ENCODE data around the gene HLA-DRB1.
"Not testable (repeated sequence)": the region's sequence is repeated elsewhere in the genome, so short reads cannot be mapped to it uniquely, and the experiment has no call there.

The HLA-DRB1 gene

GRCh38 chr6:32609731-32610640 is 20.3 kb upstream of the HLA-DRB1 start:
- peak; percentile 77 for DNase-seq (ENCODE audit: low spot score)

GRCh38 chr6:32609391-32609730 is 19.7 kb upstream of the HLA-DRB1 start:
- no peak for DNase-seq (ENCODE audit: low spot score)

DNA sequence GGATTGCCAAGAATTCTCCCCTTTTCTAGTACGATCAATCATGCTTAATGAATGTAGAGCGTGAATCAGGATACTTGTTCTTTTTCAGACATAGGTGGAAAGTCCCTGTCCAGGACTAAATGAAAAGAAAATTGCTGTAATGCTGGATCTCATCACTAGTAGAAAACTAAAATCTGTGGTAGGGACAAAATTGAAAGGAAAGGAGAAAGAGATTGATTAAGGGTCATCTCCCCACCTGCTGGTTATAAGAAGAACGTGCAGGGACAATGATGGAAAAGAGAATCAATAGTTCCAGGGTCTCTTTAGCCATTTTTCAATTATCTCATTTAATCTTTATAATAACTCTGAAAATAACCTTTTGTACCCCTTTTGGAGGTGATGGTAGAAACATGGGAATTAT is 18.7 kb upstream of the HLA-DRB1 start:
- no peak for DNase-seq (ENCODE audit: low spot score)

DNA sequence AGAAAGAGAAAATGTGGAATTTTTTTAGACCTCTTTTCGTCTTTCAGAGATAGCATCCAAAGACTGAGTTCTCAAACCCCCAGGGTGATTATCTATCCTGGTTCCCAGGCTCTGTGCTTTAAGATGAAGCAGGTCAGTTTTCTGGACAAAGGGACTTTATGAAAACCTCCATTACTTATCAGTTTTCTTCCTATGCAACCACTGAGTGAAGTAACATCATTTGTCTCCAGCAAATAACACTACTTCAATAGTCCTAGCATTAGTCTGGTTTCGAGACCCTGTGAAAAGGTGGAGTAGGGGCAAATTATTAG is 18.3 kb upstream of the HLA-DRB1 start:
- no peak for DNase-seq (ENCODE audit: low spot score)

- DNase-seq (ENCODE audit: low spot score), result no peak
Measured at GRCh38 chr6:32607263-32607987, 17.8 kb upstream of the HLA-DRB1 start.

DNA sequence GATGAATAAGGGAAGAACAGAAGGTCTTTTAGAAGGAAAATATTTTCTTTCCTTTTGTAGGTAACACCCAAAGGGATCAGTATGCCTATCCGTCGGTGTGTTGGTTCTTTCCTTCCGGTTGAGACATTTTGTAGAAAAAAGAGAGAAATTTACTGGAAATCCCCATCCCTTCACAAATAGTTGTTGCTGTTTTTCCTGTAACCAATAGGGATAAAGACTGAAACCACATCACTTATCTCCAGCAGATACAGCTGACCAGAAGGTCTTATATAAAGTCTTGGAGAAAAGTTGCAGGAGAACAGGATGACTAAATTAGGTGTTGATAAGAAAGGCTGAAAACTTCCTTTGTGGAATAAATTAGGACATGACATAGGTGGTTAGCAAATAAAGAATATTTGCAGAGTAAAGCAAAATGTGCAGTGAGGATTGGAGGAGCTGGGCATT is 14.8 kb upstream of the HLA-DRB1 start:
- DNase-seq (ENCODE audit: low spot score), result peak; percentile 25

- DNase-seq (ENCODE audit: low spot score), result no peak
Measured at GRCh38 chr6:32603888-32604287, 14.2 kb upstream of the HLA-DRB1 start.

- DNase-seq (ENCODE audit: low spot score), result no peak
Measured at GRCh38 chr6:32603222-32603621, 13.6 kb upstream of the HLA-DRB1 start.

- DNase-seq (ENCODE audit: low spot score), result no peak
Measured at GRCh38 chr6:32602383-32602782, 12.7 kb upstream of the HLA-DRB1 start.

GRCh38 chr6:32597024-32597423 is 7.4 kb upstream of the HLA-DRB1 start:
- no peak for DNase-seq (ENCODE audit: low spot score)

DNA sequence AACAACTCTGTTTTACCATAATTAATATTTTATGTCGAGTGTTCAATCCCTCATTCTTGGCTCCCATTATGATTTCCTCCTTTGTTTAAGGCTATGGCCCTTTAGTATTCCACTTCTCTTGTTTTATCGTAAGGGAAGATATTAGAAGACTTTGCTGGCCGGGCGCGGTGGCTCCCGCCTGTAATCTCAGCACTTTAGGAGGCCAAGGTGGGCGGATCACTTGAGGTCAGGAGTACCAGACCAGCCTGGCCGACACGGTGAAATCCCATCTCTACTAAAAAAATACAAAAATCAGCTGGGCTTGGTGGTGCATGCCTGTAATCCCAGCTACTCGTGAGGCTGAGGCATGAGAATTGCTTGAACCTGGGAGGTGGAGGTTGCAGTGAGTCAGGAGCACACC is 1.1 kb upstream of the HLA-DRB1 start:
- not testable (repeated sequence) for DNase-seq (ENCODE audit: low spot score)

GRCh38 chr6:32588156-32588555 is 1.5 kb downstream of the HLA-DRB1 start:
- DNase-seq (ENCODE audit: low spot score), result no peak

DNA sequence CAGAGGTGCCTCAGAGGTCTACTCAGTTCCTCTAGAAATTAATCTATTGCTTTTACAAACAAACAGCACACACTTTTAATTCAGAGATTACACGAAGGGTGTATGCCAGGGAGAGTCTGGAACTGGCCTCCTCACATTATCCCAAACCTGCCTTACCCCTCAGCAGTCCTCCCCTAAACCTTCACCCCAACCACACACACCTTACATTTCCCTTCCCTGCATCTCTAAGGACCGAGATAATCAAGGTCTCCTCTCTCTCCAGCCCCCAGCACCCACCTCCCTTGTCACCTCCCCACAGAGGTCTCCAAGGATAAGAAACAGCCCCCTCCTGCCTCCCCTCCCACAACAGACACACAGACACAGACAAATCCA is 6.1 kb downstream of the HLA-DRB1 start:
- DNase-seq (ENCODE audit: low spot score), result no peak

DNA sequence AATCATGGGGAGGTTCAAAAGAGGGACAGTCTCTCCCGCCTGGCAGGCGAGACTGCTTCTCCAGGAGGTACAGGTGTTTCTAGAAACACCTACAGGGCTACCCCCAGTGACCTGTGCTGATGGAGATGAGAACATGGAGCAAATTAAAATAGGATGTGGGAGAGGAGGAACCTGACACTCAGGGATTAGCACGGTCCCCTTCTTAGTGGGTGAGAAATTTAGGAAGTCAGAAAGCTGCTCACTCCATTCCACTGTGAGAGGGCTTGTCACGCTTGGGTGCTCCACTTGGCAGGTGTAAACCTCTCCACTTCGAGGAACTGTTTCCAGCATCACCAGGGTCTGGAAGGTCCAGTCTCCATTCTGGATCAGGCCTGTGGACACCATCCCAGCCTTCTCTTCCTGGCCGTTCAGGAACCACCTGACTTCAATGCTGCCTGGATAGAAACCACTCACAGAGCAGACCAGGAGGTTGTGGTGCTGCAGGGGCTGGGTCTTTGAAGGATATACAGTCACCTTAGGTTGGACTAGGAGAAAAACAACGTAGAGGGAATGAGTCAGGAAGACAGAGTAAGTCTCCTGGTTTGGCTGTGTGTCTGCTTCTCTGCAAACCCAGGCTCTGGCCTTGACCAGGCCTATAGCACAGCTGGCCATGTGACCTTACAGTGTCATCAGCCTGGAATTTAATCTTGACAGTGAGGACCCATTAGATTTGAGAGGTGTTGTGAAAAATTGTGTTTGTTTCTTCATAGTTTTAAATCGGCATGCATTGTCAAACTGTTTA is 8.1 kb downstream of the HLA-DRB1 start:
- DNase-seq (ENCODE audit: low spot score), result no peak

DNA sequence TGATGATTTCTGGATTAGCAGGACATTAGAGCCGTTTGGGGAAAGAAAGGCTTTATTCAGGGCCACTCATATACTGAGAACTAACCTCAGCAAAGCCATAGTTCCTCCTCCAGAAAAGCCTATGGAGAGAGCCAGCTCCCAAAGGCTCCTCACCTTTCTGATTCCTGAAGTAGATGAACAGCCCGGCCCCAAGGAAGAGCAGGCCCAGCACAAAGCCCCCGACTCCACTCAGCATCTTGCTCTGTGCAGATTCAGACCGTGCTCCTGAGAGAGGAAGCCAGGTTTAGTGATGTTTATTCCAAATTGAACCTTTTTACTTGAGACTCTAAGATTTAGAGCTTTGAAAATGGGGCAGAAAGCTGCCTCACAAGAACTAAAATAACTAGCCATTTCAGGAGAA is 9.1 kb downstream of the HLA-DRB1 start:
- no peak for DNase-seq (ENCODE audit: low spot score)

GRCh38 chr6:32578962-32579361 is 10.7 kb downstream of the HLA-DRB1 start:
- no peak for DNase-seq (ENCODE audit: low spot score)

DNA sequence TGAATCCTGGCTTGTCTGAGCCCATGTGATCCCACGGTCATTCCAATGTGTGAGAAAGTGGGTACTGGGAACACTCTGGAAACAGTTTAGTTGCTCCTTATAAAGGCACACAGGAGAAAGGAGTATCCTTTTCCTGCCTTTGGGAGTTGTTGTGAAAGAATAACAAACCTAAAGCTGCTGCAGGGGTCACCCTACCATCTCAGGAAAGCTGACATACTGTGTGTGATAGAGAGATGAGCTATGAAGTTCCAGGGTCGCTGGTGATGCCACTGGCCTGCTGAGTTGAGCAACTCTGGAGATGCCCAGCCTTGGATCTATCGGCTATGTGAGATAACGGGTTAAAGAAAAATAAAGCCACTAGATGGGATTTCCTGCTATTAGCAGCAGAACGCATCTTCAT is 12.2 kb downstream of the HLA-DRB1 start:
- not testable (repeated sequence) for DNase-seq (ENCODE audit: low spot score)

GRCh38 chr6:32576250-32576649 is 13.4 kb downstream of the HLA-DRB1 start:
- no peak for DNase-seq (ENCODE audit: low spot score)

DNA sequence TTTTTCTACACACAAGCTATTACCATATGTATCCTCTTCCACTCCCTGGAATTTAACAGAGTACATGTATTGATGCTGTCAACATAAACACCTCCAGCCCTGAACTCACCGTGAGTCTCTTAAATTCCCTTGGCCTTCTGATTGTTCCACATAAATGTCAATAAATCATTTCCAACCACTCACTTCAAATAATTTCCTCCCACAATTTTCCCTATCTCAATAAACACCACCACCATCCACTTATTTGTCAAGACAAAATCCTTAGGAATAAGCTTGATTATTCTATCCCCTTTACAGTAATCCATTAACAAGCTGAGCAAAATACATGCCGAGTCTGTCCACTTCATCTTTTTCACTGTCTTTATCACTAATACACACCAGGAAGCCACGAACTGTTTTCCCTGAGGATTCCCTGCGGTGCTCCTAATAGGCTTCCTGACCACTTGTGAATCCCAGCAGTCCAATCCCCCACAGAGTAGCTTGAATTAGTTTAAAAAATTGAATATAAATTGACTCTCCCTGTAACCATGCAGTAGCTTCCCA is 19.2 kb downstream of the HLA-DRB1 start:
- no peak for DNase-seq (ENCODE audit: low spot score)

DNA sequence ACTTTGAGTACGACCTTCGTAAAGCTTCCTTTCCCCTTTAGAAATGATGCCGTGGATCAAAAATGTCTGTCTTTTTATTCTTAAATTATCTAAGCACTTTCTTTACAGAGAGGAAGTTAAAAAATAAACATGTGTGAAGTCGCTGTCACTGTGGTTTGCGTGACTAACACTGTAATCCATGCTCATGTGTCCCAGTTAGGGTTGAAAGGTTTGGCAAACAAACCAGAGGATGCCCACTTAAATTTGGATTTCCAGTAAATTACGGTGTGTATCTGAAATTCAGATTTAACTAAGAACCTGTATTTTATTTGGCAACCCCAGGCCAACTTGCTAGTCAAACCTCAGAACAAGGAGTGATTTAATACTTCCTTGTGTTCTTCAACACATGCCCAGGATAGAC is 21.1 kb downstream of the HLA-DRB1 start:
- no peak for DNase-seq (ENCODE audit: low spot score)

DNA sequence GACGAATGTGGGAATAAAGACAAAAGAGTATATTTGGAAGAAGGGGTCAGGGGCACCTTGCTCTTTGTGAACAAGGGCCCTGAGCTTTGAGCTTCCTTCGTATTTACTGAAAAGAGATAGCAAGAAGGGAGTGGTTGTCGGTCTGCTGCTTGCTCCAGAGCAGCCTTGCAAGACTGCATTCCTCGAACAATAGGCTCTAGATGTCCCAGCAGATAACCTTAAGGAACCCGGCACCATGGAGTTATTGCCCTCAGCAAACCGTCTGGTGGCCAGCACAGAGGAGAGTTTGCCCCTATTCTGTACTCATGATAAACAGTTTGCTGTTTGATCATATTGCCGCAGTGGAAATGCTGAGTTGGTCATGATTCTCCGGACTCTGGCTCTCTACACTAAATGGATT is 22.7 kb downstream of the HLA-DRB1 start:
- DNase-seq (ENCODE audit: low spot score), result no peak

GRCh38 chr6:32565511-32565910 is 24.1 kb downstream of the HLA-DRB1 start:
- DNase-seq (ENCODE audit: low spot score), result no peak

DNA sequence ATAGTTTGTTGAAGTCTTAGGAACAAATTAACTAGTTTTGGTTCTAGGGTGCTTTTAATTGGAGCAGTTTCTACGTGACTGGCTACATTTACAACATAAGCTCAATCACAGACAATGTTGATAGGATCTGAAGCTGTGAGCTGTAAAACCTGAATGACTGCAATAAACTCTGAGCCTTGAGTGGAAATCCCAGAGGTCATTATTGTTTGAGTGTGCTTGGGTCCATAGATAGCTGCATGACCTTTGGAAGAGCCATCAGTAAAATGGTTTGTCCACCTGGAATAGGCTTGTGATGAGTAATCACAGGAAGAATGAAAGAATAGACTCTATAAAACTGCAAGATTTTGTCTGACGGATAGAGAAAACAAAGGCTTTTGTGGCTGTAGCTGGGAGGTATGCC is 26.7 kb downstream of the HLA-DRB1 start:
- no peak for DNase-seq (ENCODE audit: low spot score)

Data from CD4-positive, alpha-beta T cell treated with Interleukin-15 for 4 hours (primary cell).